ENCODE measurements around the gene CLEC4F.

- TF ChIP-seq CTCF (IDR thresholded peaks at IDR 0.05), result no peak
- TF ChIP-seq POLR2A (IDR thresholded peaks at IDR 0.05), result no peak
These were observed 7.0 kb upstream of the CLEC4F start for GRCh38 chr2:70827388-70827787.

All from heart left ventricle (tissue), 13 donors.